ENCODE measurements around the gene CFAP46. TPM values are rescaled to one million over a fixed set of nuclear protein-coding genes. Genes with fewer than 3 reads are reported as not detected.

CFAP46 gene
- polyA plus RNA-seq, 1 donor from 2014 or later, result 2.6 TPM

- TF ChIP-seq TAF1 (IDR thresholded peaks at IDR 0.05; ENCODE audit: low read depth), result no peak
These were observed 132.9 kb downstream of the CFAP46 start for GRCh38 chr10:132809232-132810140.

DNA sequence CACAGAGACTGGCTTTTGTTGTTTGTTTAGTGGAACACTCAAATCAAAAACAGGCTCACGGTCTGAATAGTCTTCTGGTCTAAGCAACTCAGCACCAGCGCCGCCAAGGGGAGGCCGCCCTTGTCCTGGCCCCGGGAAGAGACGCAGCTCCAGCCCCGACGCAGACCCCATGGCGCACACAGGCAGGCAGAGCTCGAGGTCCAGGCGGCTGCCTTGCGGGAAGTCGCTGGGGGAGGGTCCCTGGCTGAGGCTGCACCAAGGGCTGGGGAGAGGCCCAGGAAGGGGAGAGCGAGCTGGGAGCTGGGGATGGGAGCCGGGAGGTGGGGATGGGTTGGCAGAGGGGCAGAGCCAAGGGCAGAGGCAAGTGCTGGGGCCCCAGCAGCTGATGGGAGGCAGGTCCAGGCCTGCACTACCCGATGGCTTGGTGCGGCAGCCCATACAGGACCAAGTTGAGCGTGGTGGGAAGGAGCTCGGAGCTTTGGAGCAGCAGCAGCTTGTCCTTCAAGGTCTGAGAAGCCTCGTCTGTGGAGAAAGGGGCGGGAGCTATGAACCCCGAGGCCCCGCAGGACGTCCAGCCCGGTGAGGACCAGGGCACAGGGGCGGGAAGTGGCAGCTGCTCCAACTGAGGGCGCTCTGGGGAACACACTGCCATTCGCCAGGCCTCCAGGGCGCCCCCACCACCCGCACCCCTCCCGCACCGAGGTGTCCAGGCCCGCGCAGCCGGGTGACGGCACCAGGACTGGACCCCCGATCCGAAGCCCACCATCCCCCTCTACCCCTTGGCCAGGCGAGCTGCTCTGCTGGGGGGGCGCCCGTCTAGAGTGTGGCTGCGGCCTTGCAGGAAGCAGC is 133.8 kb downstream of the CFAP46 start:
- no peak overlapping the region for H3K4me3 ChIP-seq (ENCODE audit: low read length)
- H3K27me3 ChIP-seq (ENCODE audit: insufficient read depth, low read depth, low read length), result no peaks in the 10 kb centered on the region
- H2AFZ ChIP-seq (ENCODE audit: low read depth, low read length), result no peak overlapping the region
- H3K79me2 ChIP-seq (replicated peaks; ENCODE audit: insufficient read depth, low read length), result no peaks in the 10 kb centered on the region
- TF ChIP-seq REST (IDR thresholded peaks at IDR 0.05; ENCODE audit: borderline replicate concordance) (no peak), MXI1 (conservative IDR thresholded peaks at IDR 0.05; ENCODE audit: poor library complexity, severe bottlenecking) (no peak), SMC3 (conservative IDR thresholded peaks at IDR 0.05; ENCODE audit: poor library complexity) (no peak), RAD21 (conservative IDR thresholded peaks at IDR 0.05) (no peak), EZH2 (IDR thresholded peaks at IDR 0.05; ENCODE audit: borderline replicate concordance, insufficient read depth, low read length, poor library complexity, severe bottlenecking) (no peak), EP300 (conservative IDR thresholded peaks at IDR 0.05; ENCODE audit: poor library complexity, severe bottlenecking) (no peak), TAF1 (IDR thresholded peaks at IDR 0.05; ENCODE audit: low read depth) (no peak), POLR2AphosphoS5 (IDR thresholded peaks at IDR 0.05) (no peak)
- TF ChIP-seq, protein P1, sequence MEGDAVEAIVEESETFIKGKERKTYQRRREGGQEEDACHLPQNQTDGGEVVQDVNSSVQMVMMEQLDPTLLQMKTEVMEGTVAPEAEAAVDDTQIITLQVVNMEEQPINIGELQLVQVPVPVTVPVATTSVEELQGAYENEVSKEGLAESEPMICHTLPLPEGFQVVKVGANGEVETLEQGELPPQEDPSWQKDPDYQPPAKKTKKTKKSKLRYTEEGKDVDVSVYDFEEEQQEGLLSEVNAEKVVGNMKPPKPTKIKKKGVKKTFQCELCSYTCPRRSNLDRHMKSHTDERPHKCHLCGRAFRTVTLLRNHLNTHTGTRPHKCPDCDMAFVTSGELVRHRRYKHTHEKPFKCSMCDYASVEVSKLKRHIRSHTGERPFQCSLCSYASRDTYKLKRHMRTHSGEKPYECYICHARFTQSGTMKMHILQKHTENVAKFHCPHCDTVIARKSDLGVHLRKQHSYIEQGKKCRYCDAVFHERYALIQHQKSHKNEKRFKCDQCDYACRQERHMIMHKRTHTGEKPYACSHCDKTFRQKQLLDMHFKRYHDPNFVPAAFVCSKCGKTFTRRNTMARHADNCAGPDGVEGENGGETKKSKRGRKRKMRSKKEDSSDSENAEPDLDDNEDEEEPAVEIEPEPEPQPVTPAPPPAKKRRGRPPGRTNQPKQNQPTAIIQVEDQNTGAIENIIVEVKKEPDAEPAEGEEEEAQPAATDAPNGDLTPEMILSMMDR (IDR thresholded peaks at IDR 0.05; ENCODE audit: poor library complexity, severe bottlenecking), result no peak
- H4K20me1 ChIP-seq (ENCODE audit: insufficient read depth), result no peaks in the 10 kb centered on the region
- H3K36me3 ChIP-seq (ENCODE audit: insufficient read depth, low read length), result no peaks in the 10 kb centered on the region
- H3K27ac ChIP-seq (ENCODE audit: low read length), result no peak overlapping the region
- no peak overlapping the region for H3K4me2 ChIP-seq (ENCODE audit: low read length)
- H3F3A ChIP-seq (ENCODE audit: insufficient read depth, low read length, poor library complexity, severe bottlenecking), result no peaks in the 10 kb centered on the region
- H3K9ac ChIP-seq (ENCODE audit: low read length), result no peak overlapping the region
- no peaks in the 10 kb centered on the region for H3K9me2 ChIP-seq (ENCODE audit: insufficient read depth, low read length)
- no peaks in the 10 kb centered on the region for H3K9me3 ChIP-seq (ENCODE audit: low read length)

More at GRCh38 chr10:132809232-132810140, 132.9 kb downstream of the CFAP46 start:
- Histone ChIP-seq H2AFZ (ENCODE audit: low read depth, low read length) (no peak overlapping the region), H4K20me1 (ENCODE audit: insufficient read depth) (no peaks in the 10 kb centered on the region), H3K9me3 (ENCODE audit: low read length) (no peaks in the 10 kb centered on the region), H3K36me3 (ENCODE audit: insufficient read depth, low read length) (no peaks in the 10 kb centered on the region), H3K27ac (ENCODE audit: low read length) (no peak overlapping the region), H3K4me2 (ENCODE audit: low read length) (no peak overlapping the region), H3K4me3 (ENCODE audit: low read length) (no peak overlapping the region), H3F3A (ENCODE audit: insufficient read depth, low read length, poor library complexity, severe bottlenecking) (no peaks in the 10 kb centered on the region), H3K79me2 (replicated peaks; ENCODE audit: insufficient read depth, low read length) (no peaks in the 10 kb centered on the region), H3K9ac (ENCODE audit: low read length) (no peak overlapping the region), H3K27me3 (ENCODE audit: insufficient read depth, low read depth, low read length) (no peaks in the 10 kb centered on the region), H3K9me2 (ENCODE audit: insufficient read depth, low read length) (no peaks in the 10 kb centered on the region)

Measured in neural cell (in vitro differentiated cells).